Measurements from ENCODE around the gene PHACTR1. TPM values are rescaled to one million over a fixed set of nuclear protein-coding genes. Genes with fewer than 3 reads are reported as not detected.
"Not testable (repeated sequence)": the region's sequence is repeated elsewhere in the genome, so short reads cannot be mapped to it uniquely, and the experiment has no call there.

PHACTR1 gene
- total and polyA plus RNA-seq, 12 donors: 0.77 to 16.0 (median 3.5) TPM

DNA sequence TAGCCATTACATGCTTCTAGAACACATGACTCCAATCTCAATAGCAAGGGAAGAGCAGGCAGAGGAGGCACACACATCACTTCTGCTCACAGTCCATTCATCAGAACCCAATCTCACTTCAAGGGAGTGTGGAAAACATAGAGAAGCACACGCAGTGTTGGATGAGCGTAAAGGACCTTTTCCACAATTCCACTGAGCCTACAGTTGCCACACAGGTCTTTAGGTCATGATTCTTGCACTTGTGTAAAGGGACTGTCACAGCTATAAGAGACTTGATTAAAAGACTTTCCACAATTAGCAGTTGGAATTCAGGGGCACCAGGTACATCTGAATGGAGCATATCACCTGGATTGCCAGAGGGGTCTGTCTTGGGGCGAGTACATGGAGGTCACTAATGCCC, 525.6 kb downstream of the PHACTR1 start:
- 86 to 96% (median 94%) methylated on average over 3 of the region's 3 CpGs for WGBS, 4 donors
- Histone ChIP-seq H3K27me3 (no peaks in the 10 kb centered on the region), H3K4me1 (replicated peaks in 1 of 2) (no peaks in the 10 kb centered on the region), H3K9me3 (replicated peaks in 1 of 3) (no peaks in the 10 kb centered on the region), H3K27ac (no peak overlapping the region), H3K36me3 (replicated peaks in 1 of 2) (no peaks in the 10 kb centered on the region), H3K4me3 (no peak overlapping the region)
- DNase-seq: no peak
- intact Hi-C loops (cut with DNase I): no loop called here
- TF ChIP-seq POLR2A (IDR thresholded peaks at IDR 0.05): no peak
- TF ChIP-seq, protein P1, sequence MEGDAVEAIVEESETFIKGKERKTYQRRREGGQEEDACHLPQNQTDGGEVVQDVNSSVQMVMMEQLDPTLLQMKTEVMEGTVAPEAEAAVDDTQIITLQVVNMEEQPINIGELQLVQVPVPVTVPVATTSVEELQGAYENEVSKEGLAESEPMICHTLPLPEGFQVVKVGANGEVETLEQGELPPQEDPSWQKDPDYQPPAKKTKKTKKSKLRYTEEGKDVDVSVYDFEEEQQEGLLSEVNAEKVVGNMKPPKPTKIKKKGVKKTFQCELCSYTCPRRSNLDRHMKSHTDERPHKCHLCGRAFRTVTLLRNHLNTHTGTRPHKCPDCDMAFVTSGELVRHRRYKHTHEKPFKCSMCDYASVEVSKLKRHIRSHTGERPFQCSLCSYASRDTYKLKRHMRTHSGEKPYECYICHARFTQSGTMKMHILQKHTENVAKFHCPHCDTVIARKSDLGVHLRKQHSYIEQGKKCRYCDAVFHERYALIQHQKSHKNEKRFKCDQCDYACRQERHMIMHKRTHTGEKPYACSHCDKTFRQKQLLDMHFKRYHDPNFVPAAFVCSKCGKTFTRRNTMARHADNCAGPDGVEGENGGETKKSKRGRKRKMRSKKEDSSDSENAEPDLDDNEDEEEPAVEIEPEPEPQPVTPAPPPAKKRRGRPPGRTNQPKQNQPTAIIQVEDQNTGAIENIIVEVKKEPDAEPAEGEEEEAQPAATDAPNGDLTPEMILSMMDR (IDR thresholded peaks at IDR 0.05): no peak

DNA sequence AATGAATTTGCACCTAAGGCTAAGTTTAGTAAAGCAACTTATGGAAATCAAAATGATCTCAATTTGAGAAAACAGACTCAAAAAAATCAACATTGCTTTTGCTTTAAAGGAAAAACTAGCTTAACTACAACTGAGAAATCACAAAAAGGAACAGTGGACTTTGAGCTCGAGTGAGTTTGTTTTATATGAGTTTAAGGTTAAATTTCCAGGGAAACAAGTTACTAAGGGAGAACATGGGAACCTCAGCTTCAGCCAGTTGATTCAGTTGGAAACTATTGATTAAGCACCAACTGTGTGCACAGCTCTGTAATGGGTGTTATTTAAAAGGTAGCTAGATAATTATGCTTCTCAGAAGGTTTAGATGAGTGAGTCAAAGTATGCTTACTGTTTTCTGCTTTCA, 526.0 kb downstream of the PHACTR1 start:
- Histone ChIP-seq H3K27ac (no peak overlapping the region), H3K4me1 (replicated peaks in 1 of 2) (no peaks in the 10 kb centered on the region), H3K4me3 (no peak overlapping the region), H3K9me3 (replicated peaks in 1 of 3) (no peaks in the 10 kb centered on the region), H3K36me3 (replicated peaks in 1 of 2) (no peaks in the 10 kb centered on the region), H3K27me3 (no peaks in the 10 kb centered on the region)
- intact Hi-C loops (cut with DNase I): no loop called here
- TF ChIP-seq POLR2A (IDR thresholded peaks at IDR 0.05): no peak
- TF ChIP-seq, protein P1 (IDR thresholded peaks at IDR 0.05): no peak
- no peak for DNase-seq
- 70 to 86% (median 83%) methylated on average over 1 of the region's 1 CpG for WGBS, 4 donors

DNA sequence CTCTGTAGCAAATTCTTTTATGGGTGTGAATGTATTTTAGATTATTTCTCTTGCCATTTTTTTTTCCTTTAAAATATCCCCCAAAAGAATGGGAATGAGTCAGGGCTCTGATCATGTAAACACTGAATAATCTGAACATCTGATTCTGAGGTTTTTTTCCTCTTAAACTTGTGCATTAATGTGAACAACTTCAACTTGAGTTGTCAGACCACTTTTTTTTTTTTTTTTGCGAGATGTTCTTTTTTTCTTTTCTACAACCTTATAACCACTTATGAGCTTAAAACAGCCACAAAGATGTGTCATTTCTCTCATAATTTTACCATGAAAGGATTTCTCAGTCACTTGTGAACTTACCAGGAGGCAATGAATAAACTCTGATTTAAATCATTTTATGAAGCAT, 526.5 kb downstream of the PHACTR1 start:
- TF ChIP-seq, protein P1 (IDR thresholded peaks at IDR 0.05): no peak
- TF ChIP-seq POLR2A (IDR thresholded peaks at IDR 0.05): no peak

DNA sequence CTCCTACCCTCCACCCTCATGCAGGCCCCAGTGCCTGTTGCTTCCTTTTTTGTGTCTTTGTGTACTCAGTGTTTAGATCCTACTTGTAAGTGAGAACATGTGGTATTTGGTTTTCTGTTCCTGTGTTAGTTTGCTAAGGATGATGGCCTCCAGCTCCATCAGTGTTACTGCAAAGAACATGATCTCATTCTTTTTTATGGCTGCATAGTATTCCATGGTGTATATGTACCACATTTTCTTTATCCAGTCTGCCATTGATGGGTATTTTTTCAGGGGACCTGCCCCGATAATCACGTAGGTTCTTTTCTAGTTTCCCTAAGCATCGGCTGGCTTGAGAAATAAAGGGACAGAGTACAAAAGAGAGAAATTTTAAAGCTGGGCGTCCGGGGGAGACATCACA, 527.2 kb downstream of the PHACTR1 start:
- DNase-seq; H3K36me3 ChIP-seq (replicated peaks in 1 of 2); H3K9me3 ChIP-seq (replicated peaks in 1 of 3); intact Hi-C loops (cut with DNase I); H3K27ac ChIP-seq; H3K27me3 ChIP-seq; H3K4me1 ChIP-seq (replicated peaks in 1 of 2); H3K4me3 ChIP-seq: not testable (repeated sequence)
- WGBS, 4 donors: 82 to 99% (median 90%) methylated on average over 5 of the region's 5 CpGs

More for the DNA sequence above, 526.5 kb downstream of the PHACTR1 start:
- WGBS, 4 donors: 85 to 97% (median 92%) methylated on average over 1 of the region's 1 CpG
- Histone ChIP-seq H3K9me3 (replicated peaks in 1 of 3) (no peaks in the 10 kb centered on the region), H3K4me3 (no peak overlapping the region), H3K27me3 (no peaks in the 10 kb centered on the region), H3K36me3 (replicated peaks in 1 of 2) (no peaks in the 10 kb centered on the region), H3K4me1 (replicated peaks in 1 of 2) (no peaks in the 10 kb centered on the region), H3K27ac (no peak overlapping the region)
- intact Hi-C loops (cut with DNase I): no loop called here
- DNase-seq: no peak

DNA sequence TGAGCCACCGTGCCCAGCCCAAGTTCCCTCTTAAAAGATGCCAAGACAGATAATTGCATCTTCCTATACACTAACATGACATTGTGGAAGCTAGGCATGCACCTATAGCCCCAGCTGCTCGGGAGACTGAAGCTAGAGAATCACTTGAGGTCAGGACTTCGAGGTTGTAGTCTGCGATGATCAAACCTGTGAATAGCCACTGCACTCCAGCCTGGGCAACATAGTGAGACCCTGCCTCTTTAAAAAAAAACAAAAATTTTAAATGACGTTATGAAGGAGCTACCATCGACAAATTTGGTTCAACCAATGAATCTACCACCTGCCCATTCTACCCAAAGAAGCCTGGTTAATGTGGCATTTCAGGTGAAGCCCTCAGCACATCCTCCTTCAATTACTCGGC, 531.1 kb downstream of the PHACTR1 start:
- Histone ChIP-seq H3K9me3 (replicated peaks in 1 of 3) (no peaks in the 10 kb centered on the region), H3K4me1 (replicated peaks in 1 of 2) (no peaks in the 10 kb centered on the region), H3K4me3 (no peak overlapping the region), H3K27ac (no peak overlapping the region), H3K27me3 (no peaks in the 10 kb centered on the region), H3K36me3 (replicated peaks in 1 of 2) (no peaks in the 10 kb centered on the region)
- intact Hi-C loops (cut with DNase I): no loop called here
- DNase-seq: no peak
- 85 to 90% (median 87%) methylated on average over 7 of the region's 7 CpGs for WGBS, 4 donors
- TF ChIP-seq, protein P1 (IDR thresholded peaks at IDR 0.05): no peak
- TF ChIP-seq POLR2A (IDR thresholded peaks at IDR 0.05): no peak
